ENCODE measurements around the gene CASK.

GRCh38 chrX:41802958-41803357, 120.4 kb downstream of the CASK start:
- TF ChIP-seq, protein P1, sequence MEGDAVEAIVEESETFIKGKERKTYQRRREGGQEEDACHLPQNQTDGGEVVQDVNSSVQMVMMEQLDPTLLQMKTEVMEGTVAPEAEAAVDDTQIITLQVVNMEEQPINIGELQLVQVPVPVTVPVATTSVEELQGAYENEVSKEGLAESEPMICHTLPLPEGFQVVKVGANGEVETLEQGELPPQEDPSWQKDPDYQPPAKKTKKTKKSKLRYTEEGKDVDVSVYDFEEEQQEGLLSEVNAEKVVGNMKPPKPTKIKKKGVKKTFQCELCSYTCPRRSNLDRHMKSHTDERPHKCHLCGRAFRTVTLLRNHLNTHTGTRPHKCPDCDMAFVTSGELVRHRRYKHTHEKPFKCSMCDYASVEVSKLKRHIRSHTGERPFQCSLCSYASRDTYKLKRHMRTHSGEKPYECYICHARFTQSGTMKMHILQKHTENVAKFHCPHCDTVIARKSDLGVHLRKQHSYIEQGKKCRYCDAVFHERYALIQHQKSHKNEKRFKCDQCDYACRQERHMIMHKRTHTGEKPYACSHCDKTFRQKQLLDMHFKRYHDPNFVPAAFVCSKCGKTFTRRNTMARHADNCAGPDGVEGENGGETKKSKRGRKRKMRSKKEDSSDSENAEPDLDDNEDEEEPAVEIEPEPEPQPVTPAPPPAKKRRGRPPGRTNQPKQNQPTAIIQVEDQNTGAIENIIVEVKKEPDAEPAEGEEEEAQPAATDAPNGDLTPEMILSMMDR (conservative IDR thresholded peaks at IDR 0.05 in 1 of 2, IDR thresholded peaks at IDR 0.05 in 1 of 2; ENCODE audit: low read depth in 1 of 2, low read length in 2 of 2): peak in 1 of 2 donors; percentile 2
- TF ChIP-seq EZH2 (IDR thresholded peaks at IDR 0.05; ENCODE audit: low read length, missing control alignments): no peak

All from fibroblast of lung (primary cell).